HG03520 (cell line): ENCODE measurements around the gene SLC38A8.

Experiments used
- ATAC-seq: cut with Tn5 transposase; IDR thresholded peaks from one replicate; pipeline ENCODE4 v1.9.1; 2021; ENCODE audit warnings: mild to moderate bottlenecking, moderate library complexity; ENCODE audit not compliant: unreplicated experiment

The SLC38A8 gene

DNA sequence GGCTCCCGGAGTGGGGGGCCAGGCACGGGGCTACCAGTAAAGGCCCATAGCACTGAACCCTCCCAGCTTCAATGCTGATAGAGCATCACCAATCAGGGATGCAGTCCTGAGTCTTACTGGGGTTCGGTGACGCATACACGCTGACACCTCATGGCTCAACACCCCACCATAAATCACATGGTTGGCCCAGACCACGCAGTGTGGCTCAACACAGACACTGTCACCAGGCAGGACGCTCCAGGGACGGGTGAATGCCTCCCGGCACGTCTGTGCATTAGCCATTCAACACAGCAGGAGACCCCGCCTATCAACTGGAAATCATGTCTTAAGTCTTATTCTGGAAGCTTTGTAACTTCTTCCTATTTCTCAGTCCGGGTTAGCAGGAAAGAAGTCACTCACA is 39.6 kb downstream of the SLC38A8 start:
- ATAC-seq = no peak

DNA sequence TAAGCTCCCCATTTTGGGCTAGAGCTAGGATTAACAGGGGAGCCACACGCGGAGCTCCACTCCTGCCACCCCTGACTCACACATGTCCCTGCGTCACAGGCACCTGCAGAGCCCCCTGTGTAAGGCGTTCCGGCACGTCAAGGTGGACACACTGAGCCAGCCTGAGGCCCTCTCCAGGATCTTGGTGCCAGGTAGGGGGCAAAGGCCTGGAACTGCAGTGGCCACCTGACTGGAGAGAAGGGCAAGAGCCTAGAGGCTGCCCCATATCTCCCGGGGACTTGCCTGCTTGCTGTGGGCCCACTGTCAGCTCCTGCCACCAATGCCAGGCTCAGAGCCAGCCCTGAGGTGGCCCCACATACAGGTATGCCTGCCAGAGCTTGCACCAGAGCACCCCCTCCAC is 40.9 kb downstream of the SLC38A8 start:
- no peak for ATAC-seq

- no peak for ATAC-seq
These were observed 41.5 kb downstream of the SLC38A8 start for GRCh38 chr16:84000989-84001642.

DNA sequence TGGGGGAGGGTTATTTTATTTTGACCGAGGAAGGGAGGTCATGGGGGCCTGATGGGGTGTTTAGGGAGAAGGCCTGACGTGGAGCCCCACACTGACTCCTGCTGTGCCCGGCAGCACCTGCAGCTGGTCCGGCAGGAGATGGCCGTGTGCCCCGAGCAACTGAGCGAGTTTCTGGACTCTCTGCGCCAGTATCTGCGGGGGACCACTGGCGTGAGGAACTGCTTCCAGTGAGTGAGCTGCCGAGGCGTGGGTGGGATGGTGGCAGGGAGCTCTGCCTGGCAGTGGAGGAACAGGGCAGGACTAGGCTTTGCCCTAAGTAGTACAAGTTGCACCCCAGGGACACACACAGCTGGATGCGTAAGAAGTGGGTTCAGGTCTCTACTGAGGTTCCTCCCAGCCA is 44.5 kb downstream of the SLC38A8 start:
- no peak for ATAC-seq

- no peak for ATAC-seq
These were observed 45.9 kb downstream of the SLC38A8 start for GRCh38 chr16:83996481-83997252.

- no peak for ATAC-seq
These were observed 46.8 kb downstream of the SLC38A8 start for GRCh38 chr16:83995754-83996153.

DNA sequence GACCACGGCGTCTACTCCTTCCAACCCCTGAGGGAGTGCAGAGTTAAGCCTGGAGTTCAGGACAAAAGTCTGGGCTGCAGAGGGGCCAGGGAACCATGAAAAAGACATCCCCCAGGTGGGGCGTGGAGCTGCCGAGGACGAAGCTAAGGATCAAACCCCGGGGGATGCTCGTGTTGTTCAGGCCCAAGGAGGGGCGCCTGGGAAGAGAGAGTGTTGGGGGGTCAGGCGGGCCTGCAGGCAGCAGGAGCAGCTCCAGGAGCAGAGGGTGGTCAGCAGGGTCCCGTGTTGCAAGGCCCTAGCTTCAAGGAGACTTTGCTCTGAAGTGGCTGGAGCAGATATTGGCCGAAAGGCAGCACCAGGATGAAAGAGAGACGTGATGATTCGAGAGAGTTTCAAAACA is 47.9 kb downstream of the SLC38A8 start:
- no peak for ATAC-seq

DNA sequence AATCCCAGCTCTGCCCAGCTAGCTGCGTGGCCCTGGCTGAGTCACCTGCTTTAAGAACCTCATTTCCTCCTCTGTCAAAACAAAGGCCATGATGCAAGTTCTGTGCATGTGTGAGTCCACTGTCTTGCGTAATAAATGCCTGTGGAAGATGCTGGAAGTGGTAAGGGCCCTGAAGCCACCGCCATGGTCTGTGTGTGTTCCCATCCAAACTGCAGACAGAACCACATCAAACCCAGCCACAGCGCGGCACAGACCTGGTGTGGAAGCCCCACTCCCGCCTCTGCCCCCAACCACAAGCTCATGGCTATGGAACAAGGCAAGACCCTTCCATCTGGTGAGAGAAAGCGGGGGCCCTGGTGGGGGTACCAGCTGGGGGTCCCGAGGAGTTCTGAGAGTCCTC is 48.5 kb downstream of the SLC38A8 start:
- ATAC-seq = no peak

DNA sequence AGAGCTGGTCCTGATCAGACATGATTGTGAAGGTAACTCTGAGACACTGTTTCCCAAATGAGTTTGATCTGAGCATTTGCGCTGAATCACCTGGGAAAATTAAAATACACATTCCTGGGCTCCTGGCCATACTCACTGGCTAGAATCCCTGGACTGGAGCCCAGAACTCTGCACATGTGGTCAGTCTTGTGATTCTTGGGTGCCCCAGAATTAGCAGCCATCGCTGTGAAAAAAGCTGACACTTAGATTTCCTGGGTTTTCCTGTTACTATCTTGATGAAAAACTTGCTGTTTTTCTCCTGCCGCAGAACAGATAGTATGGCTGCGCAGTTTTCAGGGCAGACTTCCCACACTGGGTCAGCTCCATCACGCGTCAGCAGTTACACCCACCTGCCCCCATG is 50.0 kb downstream of the SLC38A8 start:
- ATAC-seq = no peak

- no peak for ATAC-seq
These were observed 52.1 kb downstream of the SLC38A8 start for GRCh38 chr16:83990492-83990891.

GRCh38 chr16:83989300-83989699 is 53.3 kb downstream of the SLC38A8 start:
- ATAC-seq = no peak

DNA sequence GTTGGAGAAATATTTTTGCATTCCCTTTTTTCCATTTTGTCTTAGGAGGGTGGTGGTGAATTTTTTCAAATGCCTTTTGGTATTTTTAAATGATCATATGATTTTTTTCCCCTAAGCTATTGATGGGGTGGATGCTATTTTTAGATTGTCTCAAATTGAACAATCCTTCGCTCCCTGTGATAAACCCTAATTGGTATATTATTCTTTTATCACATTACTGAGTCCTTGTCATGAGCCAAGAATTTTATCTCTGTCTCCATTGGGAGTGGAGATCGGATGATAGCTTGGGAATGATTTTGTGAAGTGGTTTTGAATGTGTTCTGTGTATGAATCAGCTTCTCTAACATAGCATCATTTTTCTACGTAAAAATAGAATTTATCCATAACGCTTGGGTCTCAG is 59.1 kb downstream of the SLC38A8 start:
- ATAC-seq = no peak

- ATAC-seq = no peak
These were observed 60.8 kb downstream of the SLC38A8 start for GRCh38 chr16:83981799-83982198.

DNA sequence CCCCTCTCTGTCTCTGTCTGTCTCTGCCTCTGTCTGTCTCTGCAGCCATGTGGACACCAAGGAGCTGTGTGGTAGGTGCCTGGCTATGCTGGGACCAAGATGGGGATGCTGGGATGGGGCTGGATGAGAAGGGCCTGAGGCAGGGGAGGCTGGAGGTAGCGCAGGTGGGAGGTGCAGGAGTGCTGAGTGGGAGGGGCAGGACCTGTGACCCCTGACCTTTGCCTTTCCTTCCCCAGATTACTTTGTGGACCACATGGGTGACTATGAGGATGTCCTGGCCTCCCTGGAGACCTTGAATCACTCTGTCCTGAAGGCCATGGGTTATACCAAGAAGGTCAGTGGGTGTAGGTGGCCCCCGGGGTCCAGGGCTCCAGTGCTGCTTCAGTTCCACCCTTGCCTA is 61.8 kb downstream of the SLC38A8 start:
- ATAC-seq = no peak

GRCh38 chr16:83979441-83979840 is 63.2 kb downstream of the SLC38A8 start:
- ATAC-seq = no peak

DNA sequence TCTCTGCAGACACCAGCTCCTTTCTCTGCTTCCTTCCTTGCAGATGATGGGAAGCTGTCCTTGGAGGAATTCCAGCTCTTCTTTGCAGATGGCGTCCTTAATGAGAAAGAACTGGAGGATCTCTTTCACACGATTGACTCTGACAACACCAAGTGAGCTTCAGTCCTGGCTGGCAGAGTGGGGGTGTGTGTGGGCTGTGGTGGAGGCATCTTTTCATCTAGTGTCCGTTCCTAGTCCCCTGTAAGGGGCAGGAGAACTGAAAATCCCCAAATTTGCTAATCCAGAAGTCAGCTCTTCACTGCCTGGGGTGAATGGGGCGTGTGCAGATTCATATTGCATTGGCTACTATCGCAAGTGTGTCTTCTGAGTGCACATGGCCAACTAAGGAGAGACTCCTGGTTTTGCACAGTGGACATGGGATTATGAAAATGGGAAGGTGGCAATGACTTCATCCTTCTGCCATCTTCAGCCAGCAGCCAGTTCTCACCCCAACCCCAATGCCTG is 64.1 kb downstream of the SLC38A8 start:
- ATAC-seq = no peak

- no peak for ATAC-seq
These were observed 65.4 kb downstream of the SLC38A8 start for GRCh38 chr16:83977056-83977815.

DNA sequence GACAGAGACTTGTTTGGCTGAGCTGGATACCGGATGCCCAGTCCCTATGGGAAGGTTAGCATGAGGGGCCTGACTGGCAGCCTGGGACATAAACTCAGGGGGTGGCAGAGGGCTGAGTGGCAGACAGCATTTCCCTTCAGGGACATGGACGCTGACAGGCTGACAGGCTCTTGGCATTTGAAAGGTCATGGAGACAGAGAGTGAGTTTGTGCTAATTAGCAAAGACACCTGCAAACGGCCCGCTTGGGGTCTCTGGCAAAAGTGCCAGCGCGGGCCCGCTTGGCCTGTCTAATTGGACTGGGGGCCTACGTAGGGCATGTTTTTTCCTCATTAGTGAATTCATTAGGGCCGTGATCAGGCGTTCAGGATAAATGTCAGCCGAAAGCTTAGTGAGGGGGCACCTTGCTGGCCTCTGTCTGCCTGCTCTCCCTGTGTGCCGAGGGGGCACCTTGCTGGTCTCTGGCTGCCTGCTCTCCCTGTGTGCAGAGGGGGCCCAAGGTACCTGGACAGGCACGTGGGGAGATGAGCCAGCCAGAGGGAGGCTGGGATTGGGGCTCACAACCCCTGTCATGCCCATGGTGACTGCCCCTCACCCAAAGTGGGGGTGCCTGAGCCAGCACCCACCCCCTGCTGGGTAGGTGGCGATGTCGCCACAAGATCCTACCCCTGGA is 66.9 kb downstream of the SLC38A8 start:
- no peak for ATAC-seq

- ATAC-seq = no peak
These were observed 68.1 kb downstream of the SLC38A8 start for GRCh38 chr16:83974475-83974874.

DNA sequence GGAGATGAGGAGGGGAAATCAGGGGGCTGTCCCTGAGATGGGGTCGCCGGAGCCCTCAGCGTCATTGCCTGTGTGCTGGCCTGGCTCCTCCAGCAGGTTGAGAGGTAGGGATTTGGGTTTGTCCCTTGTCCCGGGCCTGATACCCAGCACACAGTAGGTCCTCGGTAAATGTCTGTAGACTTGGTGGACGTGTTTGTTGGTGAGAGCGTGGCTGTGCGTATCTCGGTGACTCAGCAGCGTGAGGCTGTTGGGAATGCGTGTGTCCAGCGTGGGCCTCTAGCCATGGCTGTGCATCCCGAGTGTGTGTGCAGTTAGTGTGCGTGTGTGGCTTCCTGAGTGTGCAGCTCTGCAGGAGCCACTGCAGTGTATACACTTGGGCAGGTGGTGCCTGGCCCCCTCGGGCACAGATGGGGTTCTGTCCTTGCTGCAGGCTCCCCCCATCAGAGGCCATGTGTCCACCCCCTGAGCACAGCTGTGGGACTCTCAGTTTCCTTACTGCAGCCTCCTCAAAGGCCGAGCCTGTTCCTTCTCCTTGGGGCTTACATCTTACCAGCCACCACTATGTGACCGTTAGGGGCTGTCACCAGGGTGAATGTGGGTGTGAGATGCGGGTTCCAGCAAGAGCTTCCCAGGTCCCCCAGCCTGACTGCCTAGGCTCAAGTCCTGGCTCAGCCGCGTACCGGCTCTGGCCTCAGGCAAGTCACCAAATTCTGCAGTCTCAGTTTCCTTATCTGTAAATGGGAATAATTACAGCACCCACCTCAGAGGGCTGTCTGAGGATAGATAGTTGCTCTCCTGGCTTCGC is 68.8 kb downstream of the SLC38A8 start:
- no peak for ATAC-seq
